ENCODE measurements around the gene IMMP2L. TPM values are rescaled to one million over a fixed set of nuclear protein-coding genes. Genes with fewer than 3 reads are reported as not detected.

Gene IMMP2L
- total RNA-seq, 1 experiment from 2014 or later: 8.6 TPM

DNA sequence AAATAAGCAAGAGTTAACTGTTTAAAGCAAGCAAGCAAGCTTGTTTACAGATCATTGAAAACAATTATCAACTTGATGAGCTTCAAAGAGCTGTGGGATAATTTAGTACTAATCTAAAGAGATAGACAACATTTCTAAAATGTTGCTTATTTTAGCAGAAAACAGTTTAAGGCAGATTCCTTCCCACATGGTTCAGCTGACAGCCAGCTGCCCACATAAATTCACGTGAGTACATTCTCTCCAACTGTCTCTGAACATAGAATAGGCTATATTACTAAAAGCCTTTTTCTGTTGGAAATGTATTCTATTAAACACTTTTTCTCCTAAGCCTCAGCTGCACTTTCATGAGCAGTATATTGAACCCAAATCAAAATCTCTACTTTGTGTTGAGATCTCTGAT is 297.3 kb downstream of the IMMP2L start:
- H3F3A ChIP-seq (ENCODE audit: low read length, unreplicated experiment): no peaks in the 10 kb centered on the region
- H3K36me3 ChIP-seq (ENCODE audit: low read depth, low read length): no peaks in the 10 kb centered on the region
- no peak for ATAC-seq
- DNase-seq: no peak
- no peak overlapping the region for H3K4me3 ChIP-seq (ENCODE audit: low read length)
- TF ChIP-seq, protein P1, sequence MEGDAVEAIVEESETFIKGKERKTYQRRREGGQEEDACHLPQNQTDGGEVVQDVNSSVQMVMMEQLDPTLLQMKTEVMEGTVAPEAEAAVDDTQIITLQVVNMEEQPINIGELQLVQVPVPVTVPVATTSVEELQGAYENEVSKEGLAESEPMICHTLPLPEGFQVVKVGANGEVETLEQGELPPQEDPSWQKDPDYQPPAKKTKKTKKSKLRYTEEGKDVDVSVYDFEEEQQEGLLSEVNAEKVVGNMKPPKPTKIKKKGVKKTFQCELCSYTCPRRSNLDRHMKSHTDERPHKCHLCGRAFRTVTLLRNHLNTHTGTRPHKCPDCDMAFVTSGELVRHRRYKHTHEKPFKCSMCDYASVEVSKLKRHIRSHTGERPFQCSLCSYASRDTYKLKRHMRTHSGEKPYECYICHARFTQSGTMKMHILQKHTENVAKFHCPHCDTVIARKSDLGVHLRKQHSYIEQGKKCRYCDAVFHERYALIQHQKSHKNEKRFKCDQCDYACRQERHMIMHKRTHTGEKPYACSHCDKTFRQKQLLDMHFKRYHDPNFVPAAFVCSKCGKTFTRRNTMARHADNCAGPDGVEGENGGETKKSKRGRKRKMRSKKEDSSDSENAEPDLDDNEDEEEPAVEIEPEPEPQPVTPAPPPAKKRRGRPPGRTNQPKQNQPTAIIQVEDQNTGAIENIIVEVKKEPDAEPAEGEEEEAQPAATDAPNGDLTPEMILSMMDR (conservative IDR thresholded peaks at IDR 0.05; ENCODE audit: low read depth, low read length): no peak
- TF ChIP-seq EZH2phosphoT487 (IDR thresholded peaks at IDR 0.05; ENCODE audit: borderline replicate concordance, low read length): no peak
- TF ChIP-seq EZH2 (IDR thresholded peaks at IDR 0.05; ENCODE audit: low read length, unreplicated experiment): no peak
- H2AFZ ChIP-seq (ENCODE audit: low read length): no peak overlapping the region
- no TSS peak for BruUV-seq (replicated peaks)
- no peak overlapping the region for H3K27ac ChIP-seq (ENCODE audit: low read length)
- H3K27me3 ChIP-seq (ENCODE audit: low read length): no peaks in the 10 kb centered on the region
- H3K9me3 ChIP-seq (ENCODE audit: low read length): no peaks in the 10 kb centered on the region
- H3K79me2 ChIP-seq (ENCODE audit: low read length): no peaks in the 10 kb centered on the region
- ChIA-PET CTCF (no interaction called here), POLR2A (ENCODE audit: unreplicated experiment) (no interaction called here)
- H3K4me1 ChIP-seq (ENCODE audit: insufficient read depth, low read length): no peaks in the 10 kb centered on the region
- no peak overlapping the region for H3K9ac ChIP-seq (ENCODE audit: low read length)
- H3K4me2 ChIP-seq (ENCODE audit: low read length): no peak overlapping the region
- H3K9me2 ChIP-seq (replicated peaks; ENCODE audit: low read length): no peaks in the 10 kb centered on the region
- intact Hi-C loops (cut with micrococcal nuclease): no loop called here
- no peaks in the 10 kb centered on the region for H4K20me1 ChIP-seq (ENCODE audit: low read length)

DNA sequence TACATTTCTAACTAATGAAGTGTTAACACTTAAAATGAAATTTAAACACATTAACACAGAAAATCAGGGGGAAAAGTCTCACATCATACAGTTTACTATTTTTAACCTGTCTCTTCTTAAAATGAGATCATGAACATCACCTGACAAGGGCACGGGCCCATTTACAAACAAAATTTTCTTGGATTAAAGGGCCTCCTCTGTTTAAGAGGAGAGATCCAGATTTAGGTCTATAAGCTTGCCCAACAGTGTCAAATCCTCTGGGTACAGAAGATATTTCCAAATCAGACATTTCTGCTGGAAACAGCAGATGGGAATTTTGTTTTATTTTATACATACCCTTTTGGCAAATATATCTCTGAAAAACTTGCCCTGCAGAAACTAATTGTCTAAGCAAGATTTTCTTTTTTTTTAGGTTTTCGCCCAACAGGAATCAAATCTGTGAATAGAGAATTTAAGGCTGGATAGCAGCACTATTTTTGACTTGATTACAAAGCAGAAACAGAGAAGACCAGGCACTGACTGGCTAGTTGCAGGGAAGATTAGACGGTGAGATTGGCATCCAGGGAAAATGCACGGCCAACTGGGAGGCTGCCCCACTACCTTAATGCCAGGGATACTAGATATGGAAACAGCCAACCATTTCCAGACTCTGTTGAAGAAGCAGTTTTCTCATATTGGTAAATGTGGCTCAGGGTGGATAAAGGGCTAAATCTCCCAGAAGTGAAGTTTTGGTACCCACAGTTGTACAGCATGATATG is 298.0 kb downstream of the IMMP2L start:
- Histone ChIP-seq H3K36me3 (ENCODE audit: low read depth, low read length) (no peaks in the 10 kb centered on the region), H4K20me1 (ENCODE audit: low read length) (no peaks in the 10 kb centered on the region), H3F3A (ENCODE audit: low read length, unreplicated experiment) (no peaks in the 10 kb centered on the region), H3K27ac (ENCODE audit: low read length) (no peak overlapping the region), H3K4me1 (ENCODE audit: insufficient read depth, low read length) (no peaks in the 10 kb centered on the region), H3K79me2 (ENCODE audit: low read length) (no peaks in the 10 kb centered on the region), H3K9ac (ENCODE audit: low read length) (no peak overlapping the region), H3K4me3 (ENCODE audit: low read length) (no peak overlapping the region), H3K27me3 (ENCODE audit: low read length) (no peaks in the 10 kb centered on the region), H3K4me2 (ENCODE audit: low read length) (no peak overlapping the region), H2AFZ (ENCODE audit: low read length) (no peak overlapping the region), H3K9me3 (ENCODE audit: low read length) (no peaks in the 10 kb centered on the region), H3K9me2 (replicated peaks; ENCODE audit: low read length) (no peaks in the 10 kb centered on the region)
- DNase-seq (no peak), ATAC-seq (no peak)
- ChIA-PET POLR2A (ENCODE audit: unreplicated experiment) (no interaction called here), CTCF (no interaction called here)
- BruUV-seq (replicated peaks): no TSS peak
- TF ChIP-seq EZH2 (IDR thresholded peaks at IDR 0.05; ENCODE audit: low read length, unreplicated experiment) (no peak), EZH2phosphoT487 (IDR thresholded peaks at IDR 0.05; ENCODE audit: borderline replicate concordance, low read length) (no peak)
- TF ChIP-seq, protein P1 (conservative IDR thresholded peaks at IDR 0.05; ENCODE audit: low read depth, low read length): no peak
- intact Hi-C loops (cut with micrococcal nuclease): no loop called here
